Non-pigmented ciliary epithelial cell (primary cell): ENCODE measurements around the gene PRIM2.
"Not testable (repeated sequence)": the region's sequence is repeated elsewhere in the genome, so short reads cannot be mapped to it uniquely, and the experiment has no call there.

Experiments
- DNase-seq: peaks from one replicate; pipeline ENCODE4 v3.0.0-alpha.2; 2010; ENCODE audit warnings: low read depth

The PRIM2 gene

GRCh38 chr6:57310095-57310816, 7.2 kb upstream of the PRIM2 start:
- DNase-seq, result not testable (repeated sequence)

GRCh38 chr6:57310817-57311157, 6.6 kb upstream of the PRIM2 start:
- no peak for DNase-seq

GRCh38 chr6:57311300-57312003, 6.0 kb upstream of the PRIM2 start:
- not testable (repeated sequence) for DNase-seq

GRCh38 chr6:57312004-57312345, 5.5 kb upstream of the PRIM2 start:
- DNase-seq, result no peak

- DNase-seq, result no peak
Measured at GRCh38 chr6:57313009-57313408, 4.4 kb upstream of the PRIM2 start.

GRCh38 chr6:57313711-57314471, 3.5 kb upstream of the PRIM2 start:
- peak; percentile 98 for DNase-seq

GRCh38 chr6:57315111-57315510, 2.3 kb upstream of the PRIM2 start:
- DNase-seq, result no peak

- DNase-seq, result no peak
Measured at GRCh38 chr6:57315851-57316250, 1.6 kb upstream of the PRIM2 start.

GRCh38 chr6:57316581-57317059, 810 bp upstream of the PRIM2 start:
- peak; percentile 79 for DNase-seq

GRCh38 chr6:57324538-57324937, 7.1 kb downstream of the PRIM2 start:
- no peak for DNase-seq

- DNase-seq, result no peak
Measured at GRCh38 chr6:57327311-57327710, 9.9 kb downstream of the PRIM2 start.

GRCh38 chr6:57328074-57328473, 10.6 kb downstream of the PRIM2 start:
- no peak for DNase-seq

GRCh38 chr6:57329933-57330332, 12.5 kb downstream of the PRIM2 start:
- DNase-seq, result no peak

GRCh38 chr6:57342148-57342669, 24.8 kb downstream of the PRIM2 start:
- no peak for DNase-seq

GRCh38 chr6:57343342-57343741, 25.9 kb downstream of the PRIM2 start:
- DNase-seq, result not testable (repeated sequence)

- not testable (repeated sequence) for DNase-seq
Measured at GRCh38 chr6:57346715-57347114, 29.3 kb downstream of the PRIM2 start.

- DNase-seq, result not testable (repeated sequence)
Measured at GRCh38 chr6:57347597-57347996, 30.2 kb downstream of the PRIM2 start.

- not testable (repeated sequence) for DNase-seq
Measured at GRCh38 chr6:57350443-57350842, 33.0 kb downstream of the PRIM2 start.

- DNase-seq, result not testable (repeated sequence)
Measured at GRCh38 chr6:57352596-57352995, 35.2 kb downstream of the PRIM2 start.

- not testable (repeated sequence) for DNase-seq
Measured at GRCh38 chr6:57358319-57358718, 40.9 kb downstream of the PRIM2 start.

- not testable (repeated sequence) for DNase-seq
Measured at GRCh38 chr6:57359766-57360165, 42.3 kb downstream of the PRIM2 start.

GRCh38 chr6:57362340-57362739, 44.9 kb downstream of the PRIM2 start:
- not testable (repeated sequence) for DNase-seq
